DOHH2 (cell line): ENCODE measurements around the gene HLA-DOB.

ENCODE experiments used
- H3F3A ChIP-seq: fragments of 200-600 bp; sonication (generic), shearing (Covaris generic); 2 replicates; pipeline ENCODE4 v1.6.0; 2016; ENCODE audit warnings: antibody characterized with exemption, mild to moderate bottlenecking; ENCODE audit not compliant: control insufficient read depth, insufficient read depth
- H3K27ac ChIP-seq: fragments of 200-600 bp; sonication (generic); 2 replicates; pipeline ENCODE4 v1.5.1; 2014; ENCODE audit warnings: low read depth, mild to moderate bottlenecking, low read length, moderate library complexity
- H3K27me3 ChIP-seq: fragments of 200-600 bp; sonication (generic); 2 replicates; pipeline ENCODE4 v1.6.1; 2014; ENCODE audit warnings: mild to moderate bottlenecking, low read length, mixed read lengths; ENCODE audit not compliant: control insufficient read depth
- H3K36me3 ChIP-seq: fragments of 200-600 bp; sonication (generic); 2 replicates; pipeline ENCODE4 v1.6.1; 2014; ENCODE audit warnings: mild to moderate bottlenecking, low read length, moderate library complexity, mixed read lengths; ENCODE audit not compliant: control insufficient read depth
- H3K4me1 ChIP-seq: fragments of 200-600 bp; sonication (generic); 2 replicates; pipeline ENCODE4 v1.6.1; 2014; ENCODE audit warnings: mild to moderate bottlenecking, low read length, mixed read lengths; ENCODE audit not compliant: control insufficient read depth
- H3K4me2 ChIP-seq: fragments of 200-600 bp; sonication (generic); 2 replicates; pipeline ENCODE4 v1.6.0; 2014; ENCODE audit warnings: mild to moderate bottlenecking, low read length, moderate library complexity
- H3K4me3 ChIP-seq: fragments of 200-600 bp; sonication (generic); 2 replicates; pipeline ENCODE4 v1.5.1; 2014; ENCODE audit warnings: mild to moderate bottlenecking, low read length, mixed read lengths
- H3K79me2 ChIP-seq: fragments of 200-600 bp; sonication (generic); 2 replicates; pipeline ENCODE4 v1.6.1; 2014; ENCODE audit warnings: mild to moderate bottlenecking, low read length, mixed read lengths; ENCODE audit not compliant: control insufficient read depth
- H3K9me2 ChIP-seq: fragments of 200-600 bp; sonication (generic); replicated peaks from 2 replicates; pipeline ENCODE4 v1.6.1; 2014; ENCODE audit warnings: mild to moderate bottlenecking, low read length, mixed read lengths; ENCODE audit not compliant: control insufficient read depth
- H3K9me3 ChIP-seq: fragments of 200-600 bp; sonication (generic); 2 replicates; pipeline ENCODE4 v1.6.1; 2014; ENCODE audit warnings: antibody characterized with exemption, low read length, mixed read lengths; ENCODE audit not compliant: control insufficient read depth, insufficient read depth
- H4K20me1 ChIP-seq: fragments of 200-600 bp; sonication (generic); 2 replicates; pipeline ENCODE4 v1.6.0; 2014; ENCODE audit warnings: low read depth, mild to moderate bottlenecking, antibody characterized with exemption, low read length, moderate library complexity; ENCODE audit not compliant: control insufficient read depth, insufficient read depth
- EZH2phosphoT487 ChIP-seq: fragments of 200-600 bp; sonication (generic); IDR thresholded peaks from 2 replicates; pipeline ENCODE4 v1.6.1; 2017; ENCODE audit warnings: borderline replicate concordance, mild to moderate bottlenecking, antibody characterized with exemption, low read length, moderate library complexity, mixed read lengths
- TF ChIP-seq, protein P1 (sequence below): fragments of 200-600 bp; sonication (generic); IDR thresholded peaks from one replicate; pipeline ENCODE4 v1.5.1; 2014; ENCODE audit warnings: antibody characterized with exemption, mild to moderate bottlenecking, low read depth, low read length; ENCODE audit not compliant: poor library complexity, severe bottlenecking

The HLA-DOB gene

GRCh38 chr6:32860674-32861073 is 43.9 kb upstream of the HLA-DOB start:
- no peak overlapping the region for H3K27ac ChIP-seq
- peak overlapping the region; percentile 19; the same call in 1 of the 2 replicates for H3K4me3 ChIP-seq
- H3K27me3 ChIP-seq: no peaks in the 10 kb centered on the region
- peak overlapping the region; percentile 49 for H3K4me2 ChIP-seq
- peaks cover 27% of the 10 kb centered on the region for H3K4me1 ChIP-seq
- H4K20me1 ChIP-seq: no peaks in the 10 kb centered on the region
- peaks cover 3% of the 10 kb centered on the region; the same call in 1 of the 2 replicates for H3F3A ChIP-seq
- no peaks in the 10 kb centered on the region for H3K79me2 ChIP-seq
- no peaks in the 10 kb centered on the region for H3K36me3 ChIP-seq
- H3K9me3 ChIP-seq: no peaks in the 10 kb centered on the region
- H3K9me2 ChIP-seq: no peaks in the 10 kb centered on the region
- TF ChIP-seq, protein P1, sequence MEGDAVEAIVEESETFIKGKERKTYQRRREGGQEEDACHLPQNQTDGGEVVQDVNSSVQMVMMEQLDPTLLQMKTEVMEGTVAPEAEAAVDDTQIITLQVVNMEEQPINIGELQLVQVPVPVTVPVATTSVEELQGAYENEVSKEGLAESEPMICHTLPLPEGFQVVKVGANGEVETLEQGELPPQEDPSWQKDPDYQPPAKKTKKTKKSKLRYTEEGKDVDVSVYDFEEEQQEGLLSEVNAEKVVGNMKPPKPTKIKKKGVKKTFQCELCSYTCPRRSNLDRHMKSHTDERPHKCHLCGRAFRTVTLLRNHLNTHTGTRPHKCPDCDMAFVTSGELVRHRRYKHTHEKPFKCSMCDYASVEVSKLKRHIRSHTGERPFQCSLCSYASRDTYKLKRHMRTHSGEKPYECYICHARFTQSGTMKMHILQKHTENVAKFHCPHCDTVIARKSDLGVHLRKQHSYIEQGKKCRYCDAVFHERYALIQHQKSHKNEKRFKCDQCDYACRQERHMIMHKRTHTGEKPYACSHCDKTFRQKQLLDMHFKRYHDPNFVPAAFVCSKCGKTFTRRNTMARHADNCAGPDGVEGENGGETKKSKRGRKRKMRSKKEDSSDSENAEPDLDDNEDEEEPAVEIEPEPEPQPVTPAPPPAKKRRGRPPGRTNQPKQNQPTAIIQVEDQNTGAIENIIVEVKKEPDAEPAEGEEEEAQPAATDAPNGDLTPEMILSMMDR: no peak
- no peak for TF ChIP-seq EZH2phosphoT487

DNA sequence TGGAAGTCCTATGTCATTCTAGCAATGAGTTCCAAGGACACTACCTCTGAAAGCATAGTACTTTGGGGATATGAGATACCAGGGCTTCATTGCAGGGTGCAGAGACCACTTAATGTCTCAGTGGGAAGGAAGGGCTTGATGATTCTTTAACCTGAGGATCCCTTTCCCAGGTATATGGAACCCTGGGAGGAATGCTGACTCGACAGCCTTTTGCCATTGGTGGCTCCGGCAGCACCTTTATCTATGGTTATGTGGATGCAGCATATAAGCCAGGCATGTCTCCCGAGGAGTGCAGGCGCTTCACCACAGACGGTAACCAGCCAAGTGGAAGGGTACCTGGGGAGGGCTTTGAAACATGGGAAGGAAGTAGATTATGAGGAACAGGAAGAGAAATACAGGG is 41.4 kb upstream of the HLA-DOB start:
- Histone ChIP-seq H3K27me3 (no peaks in the 10 kb centered on the region; the same call in 1 of the 2 replicates), H3K9me2 (no peaks in the 10 kb centered on the region), H3K36me3 (no peaks in the 10 kb centered on the region), H3K27ac (no peak overlapping the region), H4K20me1 (no peaks in the 10 kb centered on the region), H3K79me2 (no peaks in the 10 kb centered on the region), H3K4me1 (peaks cover 36% of the 10 kb centered on the region), H3F3A (peaks cover 3% of the 10 kb centered on the region; the same call in 1 of the 2 replicates), H3K4me2 (no peak overlapping the region), H3K4me3 (no peak overlapping the region), H3K9me3 (no peaks in the 10 kb centered on the region)
- TF ChIP-seq, protein P1: no peak
- TF ChIP-seq EZH2phosphoT487: no peak

- Histone ChIP-seq H3K79me2 (0 out of 2 replicates have a peak, but pooled peaks cover 3% of the 10 kb centered on the region), H3K27ac (no peak overlapping the region), H3K4me1 (peaks cover 41% of the 10 kb centered on the region), H3K27me3 (peaks cover 4% of the 10 kb centered on the region; the same call in 1 of the 2 replicates), H3F3A (no peaks in the 10 kb centered on the region), H3K4me3 (no peak overlapping the region), H4K20me1 (no peaks in the 10 kb centered on the region), H3K4me2 (no peak overlapping the region), H3K9me2 (no peaks in the 10 kb centered on the region), H3K36me3 (no peaks in the 10 kb centered on the region), H3K9me3 (no peaks in the 10 kb centered on the region)
- TF ChIP-seq, protein P1: no peak
- TF ChIP-seq EZH2phosphoT487: no peak
Observed at GRCh38 chr6:32857156-32857891, 40.5 kb upstream of the HLA-DOB start.
